ENCODE measurements around the gene SYNGR4.

DNA sequence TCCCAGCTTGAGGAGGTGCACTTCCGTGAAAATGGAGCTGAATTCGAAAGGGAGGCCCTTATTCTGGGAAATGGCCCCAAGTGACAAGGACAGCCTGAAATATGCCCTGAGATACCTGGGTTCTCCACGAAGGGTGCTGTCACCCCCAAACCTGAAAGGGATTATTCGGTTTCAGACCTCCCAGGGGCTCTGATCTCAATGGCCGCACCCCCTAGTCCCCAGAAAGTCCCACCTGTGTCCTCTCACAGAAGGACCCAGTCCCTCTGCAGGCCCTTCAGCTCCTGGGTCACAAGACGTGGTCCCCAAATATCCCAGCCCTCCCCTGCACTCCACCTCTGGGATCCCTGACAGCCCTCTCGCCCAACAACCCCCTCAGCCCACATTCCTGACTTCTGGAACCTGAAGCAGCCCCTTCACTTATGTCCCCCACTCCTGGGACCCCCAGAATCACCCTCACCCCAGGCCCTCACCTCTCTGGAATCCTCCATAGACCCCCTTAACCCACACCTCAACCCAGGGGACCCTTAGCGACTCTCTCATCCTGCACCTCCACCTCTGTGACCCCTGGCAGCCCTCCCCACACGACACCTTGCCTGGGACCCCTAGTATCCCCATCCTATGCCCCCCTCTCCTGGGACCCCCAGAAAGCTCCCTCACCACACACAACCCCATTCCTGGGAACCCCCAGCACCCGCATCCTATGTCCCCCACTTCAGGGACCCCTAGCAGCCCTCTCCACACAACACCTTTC is 606 bp downstream of the SYNGR4 start:
- TF ChIP-seq POLR2A (IDR thresholded peaks at IDR 0.05; ENCODE audit: low read depth, low read length) (no peak), POLR2AphosphoS5 (IDR thresholded peaks at IDR 0.05; ENCODE audit: low read depth, low read length) (no peak), PAX5 (IDR thresholded peaks at IDR 0.05; ENCODE audit: insufficient read depth, low read length, severe bottlenecking) (no peak), POU2F2 (IDR thresholded peaks at IDR 0.05; ENCODE audit: low read depth, low read length) (no peak), TAF1 (IDR thresholded peaks at IDR 0.05; ENCODE audit: low read depth, low read length) (no peak), SPI1 (IDR thresholded peaks at IDR 0.05; ENCODE audit: low read depth, low read length) (no peak)

All from GM12891 (cell line).